Suppressor macrophage (primary cell): ENCODE measurements around the gene NPRL2.

Experiments used
- DNase-seq, 4 experiments: peaks; one replicate each; pipeline ENCODE4 v3.0.0-alpha.2; 2020 to 2022

The NPRL2 gene

GRCh38 chr3:50347187-50347813, 3.3 kb downstream of the NPRL2 start:
- peak; percentile 79 to 86 (median 82) for DNase-seq

GRCh38 chr3:50345586-50346234, 4.9 kb downstream of the NPRL2 start, which contains the start of gene ZMYND10:
Gene ZMYND10, minus strand, starts transcription at chr3:50345732. Its CDS starts 153 bp downstream, at chr3:50345579.
- peak; percentile 81 to 93 (median 87) for DNase-seq

- DNase-seq: no peak
Measured at GRCh38 chr3:50345008-50345407, 5.6 kb downstream of the NPRL2 start.

- no peak for DNase-seq
Measured at GRCh38 chr3:50342813-50343633, 7.6 kb downstream of the NPRL2 start.

GRCh38 chr3:50341996-50342650, 8.5 kb downstream of the NPRL2 start:
- DNase-seq: no peak

- no peak for DNase-seq
Measured at GRCh38 chr3:50341537-50341936, 9.0 kb downstream of the NPRL2 start.

- peak; percentile 85 to 94 (median 90) for DNase-seq
Measured at GRCh38 chr3:50340448-50341329, 9.9 kb downstream of the NPRL2 start, which contains the start of gene RASSF1. Gene RASSF1, minus strand, starts transcription at chr3:50340836. Its CDS starts 31 bp downstream, at chr3:50340805.

GRCh38 chr3:50340147-50340447, 10.5 kb downstream of the NPRL2 start:
- no peak for DNase-seq

- no peak for DNase-seq
Measured at GRCh38 chr3:50339485-50340146, 11.0 kb downstream of the NPRL2 start.

GRCh38 chr3:50338965-50339364, 11.6 kb downstream of the NPRL2 start:
- peak; percentile 59 to 80 (median 70) for DNase-seq

GRCh38 chr3:50337175-50337861, 13.3 kb downstream of the NPRL2 start:
- DNase-seq: peak; percentile 99 to 100 (median 100)

GRCh38 chr3:50336452-50337174, 14.0 kb downstream of the NPRL2 start:
- no peak for DNase-seq

- no peak for DNase-seq
Measured at GRCh38 chr3:50334339-50335075, 16.1 kb downstream of the NPRL2 start.

GRCh38 chr3:50333744-50334328, 16.7 kb downstream of the NPRL2 start:
- DNase-seq: no peak

GRCh38 chr3:50331364-50331907, 19.1 kb downstream of the NPRL2 start:
- no peak for DNase-seq

- DNase-seq: no peak
Measured at GRCh38 chr3:50330330-50330729, 20.2 kb downstream of the NPRL2 start.

GRCh38 chr3:50327943-50328691, 22.5 kb downstream of the NPRL2 start, which contains the start of gene TUSC2:
Gene TUSC2, minus strand, starts transcription at chr3:50328223. Its CDS starts 124 bp downstream, at chr3:50328099.
- peak; percentile 97 to 99 (median 98) for DNase-seq

- DNase-seq: no peak
Measured at GRCh38 chr3:50327129-50327528, 23.4 kb downstream of the NPRL2 start.
